Mucosa of descending colon (tissue), 3 donors: ENCODE data around the gene GPR78. TPM values are rescaled to one million over a fixed set of nuclear protein-coding genes. Genes with fewer than 3 reads are reported as not detected.

Experiments
- ATAC-seq: fragments of 200-7000 bp; cut with Tn5 transposase; one replicate; pipeline ENCODE4 v1.9.1; 2020; ENCODE audit warnings: mild to moderate bottlenecking, moderate library complexity
- DNase-seq, 3 donors: peaks; one replicate each; pipeline ENCODE4 v3.0.0-alpha.2; 2020
- H3K36me3 ChIP-seq: fragments of 200-600 bp; one replicate; pipeline ENCODE4 v1.8.0; 2021; ENCODE audit warnings: low read depth, mild to moderate bottlenecking
- H3K4me1 ChIP-seq: fragments of 200-600 bp; one replicate; pipeline ENCODE4 v1.8.0; 2021; ENCODE audit warnings: low read depth, mild to moderate bottlenecking
- H3K4me3 ChIP-seq: fragments of 200-600 bp; one replicate; pipeline ENCODE4 v1.8.0; 2021; ENCODE audit warnings: mild to moderate bottlenecking
- H3K9me3 ChIP-seq: fragments of 200-600 bp; one replicate; pipeline ENCODE4 v1.8.0; 2021; ENCODE audit warnings: mild to moderate bottlenecking
- CTCF ChIP-seq: fragments of 200-600 bp; IDR thresholded peaks from one replicate; pipeline ENCODE4 v1.8.0; 2022; ENCODE audit warnings: antibody characterized with exemption, mild to moderate bottlenecking
- intact Hi-C, 2 donors: fragments of 100-400 bp; cut with DNase I in 1 of 2; cut with micrococcal nuclease in 1 of 2; formaldehyde crosslinking; loops; one replicate each; pipeline versions ENCODE4 v1.11.0 to v1.11.1; 2022; cut with DNase I, micrococcal nuclease
- total RNA-seq, 3 donors: library from RNA; stranded (reverse); fragmentation: NEBNext Ultra II Directional in 2 of 3; extraction: Animal tissue kit (Norgen Biotek cat#: 25700) in 2 of 3; gene quantifications; one replicate each; pipeline versions ENCODE4 v1.2.1 to v1.2.4, GENCODE V29; 2021 to 2023
- donor health status: DM: no; HTN: no; CAD: no; lungs with moderate emphysema.
- donor health status: DM: no; HTN: no; CAD: no.
- donor health status: DM: no; HTN: yes; CAD: no.

GPR78 gene
- total RNA-seq, 3 donors from 2014 or later: 0.19 TPM; not detected in 2

GRCh38 chr4:8596891-8597290 is 16.7 kb downstream of the GPR78 start:
- ATAC-seq (no peak), DNase-seq (no peak)
- no peak for TF ChIP-seq CTCF
- intact Hi-C loops: no loop called here
- Histone ChIP-seq H3K4me3 (no peak overlapping the region), H3K9me3 (no peaks in the 10 kb centered on the region), H3K36me3 (no peaks in the 10 kb centered on the region), H3K4me1 (no peaks in the 10 kb centered on the region)

GRCh38 chr4:8597319-8597718 is 17.1 kb downstream of the GPR78 start:
- DNase-seq (no peak), ATAC-seq (no peak)
- H3K9me3 ChIP-seq: no peaks in the 10 kb centered on the region
- no peaks in the 10 kb centered on the region for H3K36me3 ChIP-seq
- H3K4me3 ChIP-seq: no peak overlapping the region
- intact Hi-C loops: no loop called here
- no peak for TF ChIP-seq CTCF
- no peaks in the 10 kb centered on the region for H3K4me1 ChIP-seq

- intact Hi-C loops: no loop called here
- Histone ChIP-seq H3K36me3 (no peaks in the 10 kb centered on the region), H3K9me3 (no peaks in the 10 kb centered on the region), H3K4me1 (no peaks in the 10 kb centered on the region), H3K4me3 (no peak overlapping the region)
- TF ChIP-seq CTCF: no peak
- no peak for ATAC-seq
- no peak for DNase-seq
Observed at GRCh38 chr4:8597791-8598190, 17.6 kb downstream of the GPR78 start.

- ATAC-seq: no peak
- DNase-seq: no peak
- H3K9me3 ChIP-seq: no peaks in the 10 kb centered on the region
- H3K4me1 ChIP-seq: no peaks in the 10 kb centered on the region
- no peak for TF ChIP-seq CTCF
- no peak overlapping the region for H3K4me3 ChIP-seq
- H3K36me3 ChIP-seq: no peaks in the 10 kb centered on the region
- intact Hi-C loops: no loop called here
Observed at GRCh38 chr4:8598391-8599090, 18.3 kb downstream of the GPR78 start.

GRCh38 chr4:8599091-8599460 is 18.9 kb downstream of the GPR78 start:
- no peaks in the 10 kb centered on the region for H3K4me1 ChIP-seq
- no peak for DNase-seq
- no peak for TF ChIP-seq CTCF
- intact Hi-C loops: no loop called here
- ATAC-seq: no peak
- no peak overlapping the region for H3K4me3 ChIP-seq
- no peaks in the 10 kb centered on the region for H3K9me3 ChIP-seq
- H3K36me3 ChIP-seq: no peaks in the 10 kb centered on the region

GRCh38 chr4:8599657-8600056 is 19.5 kb downstream of the GPR78 start:
- no peak for ATAC-seq
- Histone ChIP-seq H3K9me3 (no peaks in the 10 kb centered on the region), H3K4me1 (no peaks in the 10 kb centered on the region), H3K4me3 (no peak overlapping the region), H3K36me3 (no peaks in the 10 kb centered on the region)
- intact Hi-C loops: no loop called here
- TF ChIP-seq CTCF: no peak
- DNase-seq: no peak
